HG03521 (cell line): Measurements from ENCODE around the gene OGDH.

ENCODE experiments used
- ATAC-seq: cut with Tn5 transposase; IDR thresholded peaks from one replicate; pipeline ENCODE4 v1.9.1; 2021; ENCODE audit warnings: mild to moderate bottlenecking, moderate library complexity; ENCODE audit not compliant: unreplicated experiment

The OGDH gene

DNA sequence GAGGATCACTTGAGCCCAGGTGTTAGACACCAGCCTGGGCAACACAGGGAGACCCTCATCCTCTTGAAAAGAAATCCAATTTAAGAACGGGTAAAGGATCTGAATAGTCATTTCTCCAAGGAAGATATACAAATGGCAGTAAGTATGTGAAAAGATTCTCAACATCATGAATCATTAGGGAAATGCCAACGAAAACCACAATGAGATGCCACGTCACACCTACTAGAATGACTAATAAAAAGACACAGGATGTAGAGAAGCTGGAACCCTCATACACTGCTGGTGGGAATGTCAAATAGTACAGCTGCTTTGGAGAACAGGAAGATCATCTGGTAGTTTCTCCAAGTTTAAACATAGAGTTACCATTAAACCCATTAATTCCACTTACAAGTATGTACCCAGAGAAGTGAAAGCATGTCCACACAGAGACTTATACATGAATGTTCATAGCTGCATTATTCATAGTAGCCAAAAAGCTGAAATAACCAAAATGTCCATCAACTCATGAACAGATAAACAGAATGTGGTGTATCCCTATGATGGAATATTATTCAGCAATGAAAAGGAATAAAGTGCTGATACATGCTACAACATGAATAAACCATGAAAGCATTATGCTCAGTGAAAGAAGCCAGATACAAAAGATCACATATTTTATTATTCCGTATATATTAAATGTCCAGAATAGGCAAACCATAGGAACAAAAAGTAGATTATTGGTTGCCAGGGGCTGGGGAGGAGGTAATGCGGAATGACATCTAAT, 129.2 kb downstream of the OGDH start:
- ATAC-seq = no peak

DNA sequence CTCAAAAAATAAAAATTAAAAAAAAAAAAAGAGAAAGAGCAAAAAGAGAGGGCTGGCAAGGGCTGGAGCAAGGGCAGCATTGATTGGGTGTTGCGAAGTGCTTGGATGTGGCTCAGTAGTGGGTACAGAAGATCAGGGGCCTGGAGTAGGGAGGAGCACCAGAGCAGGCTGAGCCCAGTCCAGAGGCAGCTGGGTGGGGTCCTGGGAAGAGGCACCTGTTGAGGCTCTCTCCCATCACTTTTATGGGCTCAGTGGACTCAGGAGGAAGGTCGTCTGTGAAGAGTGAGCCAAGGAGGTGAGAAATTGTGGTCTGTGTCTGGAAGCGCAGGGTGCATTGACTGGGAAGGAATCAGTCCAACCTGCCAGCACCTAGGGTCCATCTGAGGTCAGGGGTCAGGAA, 130.5 kb downstream of the OGDH start:
- ATAC-seq = no peak

DNA sequence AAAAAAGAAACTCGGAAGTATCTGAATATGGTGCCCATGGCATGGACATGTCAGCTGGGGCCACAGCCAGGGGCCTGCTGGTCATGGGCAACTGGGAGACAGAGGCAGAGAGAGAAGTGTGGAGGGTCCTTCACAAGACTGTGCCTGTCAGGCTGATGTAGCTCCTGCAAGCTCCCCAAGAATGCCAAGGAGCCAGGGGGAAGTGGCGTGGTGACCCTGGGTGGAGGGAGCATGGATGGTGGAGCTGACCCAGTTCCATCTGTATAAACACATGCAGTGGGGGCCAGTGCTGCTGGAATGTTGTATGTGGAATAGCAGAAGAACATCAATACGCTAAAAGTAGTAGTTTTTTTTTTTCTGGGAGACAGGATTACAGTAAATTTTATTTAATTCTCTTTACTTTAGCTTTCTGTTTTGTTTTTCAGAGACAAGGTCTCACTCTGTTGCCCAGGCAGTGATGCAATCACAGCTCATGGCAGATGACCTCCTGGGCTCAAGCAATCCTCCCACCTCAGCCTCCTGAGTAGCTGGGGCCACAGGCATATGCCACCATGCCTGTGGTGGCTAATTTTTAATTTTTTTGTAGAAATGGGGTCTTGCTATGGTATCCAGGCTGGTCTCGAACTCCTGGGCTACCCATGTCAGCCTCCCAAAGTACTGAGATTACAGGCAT, 131.8 kb downstream of the OGDH start:
- ATAC-seq = no peak

DNA sequence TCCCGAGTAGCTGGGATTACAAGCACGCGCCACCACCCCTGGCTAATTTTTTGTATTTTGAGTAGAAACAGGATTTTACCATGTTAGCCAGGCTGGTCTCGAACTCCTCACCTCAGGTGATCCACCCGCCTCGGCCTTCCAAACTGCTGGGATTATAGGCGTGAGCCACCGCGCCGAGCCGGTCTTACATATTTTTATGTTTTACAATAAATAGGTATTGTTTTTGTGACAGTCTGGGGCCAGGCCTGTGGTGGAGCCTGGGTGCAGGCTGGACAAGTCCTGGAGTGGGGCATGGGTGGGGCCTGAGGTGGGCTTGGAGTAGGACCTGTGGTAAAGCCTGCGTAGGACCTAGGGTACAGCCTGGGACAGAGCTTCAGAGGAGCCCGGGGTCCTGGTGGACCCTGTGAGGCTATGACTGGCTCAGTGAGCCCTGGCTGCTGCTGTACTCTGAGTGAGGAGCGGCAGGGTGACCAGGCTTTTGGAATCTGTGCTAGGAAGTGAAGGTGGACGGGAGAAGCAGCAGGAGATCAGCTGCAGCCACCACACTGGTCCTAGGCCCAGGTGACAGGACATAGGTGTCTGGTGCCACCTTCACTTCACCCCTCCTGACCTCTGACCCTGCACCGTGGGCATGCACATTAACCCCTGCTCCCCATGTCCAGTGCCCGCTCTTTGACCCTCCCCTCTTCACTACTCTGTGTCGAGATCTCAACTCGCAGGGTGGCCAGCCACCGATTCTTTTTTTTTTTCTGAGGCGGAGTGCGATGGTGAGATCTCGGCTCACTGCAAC, 132.6 kb downstream of the OGDH start:
- no peak for ATAC-seq

DNA sequence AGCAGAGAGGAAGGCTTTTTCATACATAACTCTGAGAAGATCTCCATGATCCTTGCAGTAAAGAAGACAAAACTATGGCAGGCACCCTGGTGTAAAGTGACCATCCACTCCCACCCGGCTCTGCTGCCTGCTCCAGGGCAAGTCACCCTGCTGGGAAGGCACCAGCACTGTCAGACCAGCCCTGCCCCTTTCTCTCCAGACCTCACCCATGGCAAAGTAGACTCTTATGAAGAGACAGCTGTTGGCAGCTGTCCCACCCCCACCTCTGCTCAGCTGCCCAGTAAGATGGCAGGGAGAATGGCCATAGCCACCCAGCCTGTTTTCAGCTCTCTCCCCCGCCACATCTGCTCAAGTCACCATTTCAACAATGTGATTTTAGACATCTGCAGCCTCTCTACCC, 133.6 kb downstream of the OGDH start:
- ATAC-seq = no peak

DNA sequence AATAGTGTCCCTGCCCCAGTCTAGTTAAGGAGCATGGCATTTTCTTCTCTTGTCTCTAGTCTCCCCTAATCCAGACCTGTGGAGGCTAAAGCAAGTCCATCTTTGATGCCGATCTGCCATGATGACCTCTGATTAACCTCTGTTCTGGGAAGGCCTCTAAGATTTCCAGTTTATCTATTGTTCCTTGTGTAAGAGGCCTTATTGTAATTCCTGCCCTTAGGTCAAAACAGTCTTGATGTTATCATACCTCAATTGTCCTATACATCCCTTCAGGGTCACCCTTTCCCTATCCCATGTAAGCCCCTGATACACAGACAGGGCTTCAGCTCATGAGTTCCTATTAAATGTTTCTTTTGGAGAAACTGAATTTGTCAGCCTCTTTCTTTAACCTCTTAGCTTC, 137.3 kb downstream of the OGDH start:
- ATAC-seq = no peak

DNA sequence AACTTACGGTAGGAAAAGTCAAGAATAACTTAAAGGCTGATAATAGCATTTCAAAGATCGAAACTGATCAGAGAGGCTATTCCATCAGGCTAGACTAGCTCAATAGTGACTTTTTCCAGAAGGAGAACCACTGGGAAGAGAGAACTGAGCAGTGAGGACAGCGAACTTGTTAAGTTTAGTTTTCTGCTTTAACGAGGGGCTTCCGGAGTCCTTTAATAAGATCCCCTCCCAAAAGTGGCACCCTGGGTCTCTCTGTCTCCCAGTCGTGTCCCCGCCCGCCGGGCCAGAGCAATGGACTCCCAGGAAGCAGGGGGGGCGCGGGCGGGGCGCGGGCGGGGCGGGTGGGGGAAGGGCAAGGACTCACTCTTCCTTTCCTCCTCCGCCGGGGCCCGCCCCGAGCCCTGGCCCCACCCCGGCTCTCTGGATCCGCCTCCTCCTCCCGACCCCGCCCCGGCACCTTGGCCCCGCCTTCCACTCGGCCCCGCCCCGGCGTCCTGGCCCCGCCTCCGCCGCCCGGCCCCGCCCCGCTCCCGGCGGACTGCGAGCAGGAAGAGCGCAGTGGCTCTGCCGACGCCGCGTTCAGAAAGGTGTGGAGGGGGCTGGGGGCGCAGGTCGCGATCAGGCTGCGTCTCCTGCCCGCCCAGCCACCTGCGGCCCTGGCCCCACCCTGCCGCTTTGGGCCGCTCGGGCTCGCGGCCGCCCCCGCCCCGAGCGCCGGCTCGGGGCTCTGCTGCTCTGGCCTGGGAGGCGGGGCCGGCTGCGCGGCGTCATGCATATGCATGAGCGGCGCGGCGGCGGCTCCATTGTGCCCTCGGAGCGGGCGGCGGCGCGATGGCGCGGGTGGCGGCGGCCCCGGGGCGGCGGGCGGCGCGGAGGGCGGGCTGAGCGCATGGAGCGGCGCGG, 141.9 kb downstream of the OGDH start, which contains the start of gene ZMIZ2:
Gene ZMIZ2, plus strand, starts transcription at position 803 of the 903 bp plus-strand sequence. CDS start 7,403 bp downstream, outside the sequence.
- peak; percentile 68 for ATAC-seq

DNA sequence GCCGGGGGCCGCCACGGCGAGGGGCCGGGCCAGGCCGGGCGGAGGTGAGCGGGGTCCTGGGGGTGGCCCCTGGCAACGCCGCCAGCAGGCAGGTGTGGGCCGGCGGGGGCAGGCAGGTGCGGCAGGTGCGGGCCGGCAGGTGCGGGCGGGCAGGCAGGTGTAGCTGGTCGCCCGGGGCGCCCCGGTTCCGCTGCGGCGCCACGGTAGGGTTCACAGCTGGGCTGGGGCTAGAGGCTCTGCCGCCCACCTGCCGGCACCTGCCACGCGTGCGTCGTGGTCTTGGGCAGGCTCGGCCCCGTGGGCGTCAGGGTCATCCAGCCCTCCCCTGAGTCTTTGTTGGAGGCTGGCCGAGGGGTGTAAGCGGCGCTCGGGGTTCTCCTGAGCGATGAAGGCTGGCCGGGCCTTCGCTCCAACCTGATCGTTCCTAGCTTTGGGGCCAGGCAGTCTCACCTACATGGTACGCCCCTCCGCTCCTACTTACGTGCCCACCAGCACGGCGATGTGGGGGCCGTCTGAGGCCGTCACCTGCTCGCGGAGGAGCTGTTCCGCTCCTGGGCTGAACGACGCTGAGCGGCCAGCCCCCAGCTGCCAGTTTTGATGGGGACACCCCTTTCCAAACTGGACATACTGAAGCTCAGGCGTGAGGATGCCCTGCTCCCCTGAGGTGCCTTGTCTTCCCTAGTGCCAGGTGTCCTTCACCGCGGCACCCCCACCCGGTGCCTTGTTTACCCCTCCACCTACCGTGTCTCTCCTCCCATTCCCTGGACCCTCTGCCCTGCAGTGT, 142.7 kb downstream of the OGDH start:
- ATAC-seq = peak; percentile 23

DNA sequence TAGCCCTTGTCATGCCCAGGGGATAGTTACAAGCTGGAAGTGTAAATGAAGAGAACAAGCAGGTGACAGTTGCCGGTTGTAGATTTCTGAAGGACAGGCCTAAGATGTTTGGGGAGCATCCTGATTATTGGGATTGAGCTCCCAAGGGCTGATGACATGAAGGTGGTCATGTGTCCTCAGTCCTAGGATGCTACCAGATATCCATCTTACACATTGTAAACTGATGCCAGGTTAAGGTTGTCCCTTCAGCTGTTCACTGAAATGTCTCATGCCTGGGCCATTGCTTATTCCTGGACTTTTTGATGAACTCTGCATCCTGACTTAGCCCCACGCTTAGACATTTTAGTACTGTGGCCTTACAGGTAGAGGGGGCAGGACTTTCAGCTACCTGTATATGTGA, 143.6 kb downstream of the OGDH start:
- ATAC-seq = no peak

DNA sequence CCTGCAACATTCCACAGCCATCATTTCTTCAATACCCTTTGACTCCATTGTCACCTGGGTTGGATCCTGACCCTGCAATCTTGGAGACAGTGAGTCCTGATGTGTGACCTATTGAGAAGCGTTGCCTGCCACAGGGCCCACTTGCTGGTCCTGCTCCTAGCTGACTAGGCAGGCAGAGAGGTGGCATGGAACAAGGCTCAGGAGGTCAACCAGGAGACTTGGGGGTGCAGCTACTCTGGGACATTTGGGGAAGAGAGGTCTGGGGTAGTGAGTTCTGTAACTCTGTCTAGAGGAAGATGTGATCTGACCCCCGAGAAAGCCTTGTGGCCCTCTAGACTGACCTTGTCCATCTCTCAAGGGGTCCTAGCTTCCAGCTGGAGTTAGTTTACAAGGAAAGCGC, 144.0 kb downstream of the OGDH start:
- no peak for ATAC-seq

DNA sequence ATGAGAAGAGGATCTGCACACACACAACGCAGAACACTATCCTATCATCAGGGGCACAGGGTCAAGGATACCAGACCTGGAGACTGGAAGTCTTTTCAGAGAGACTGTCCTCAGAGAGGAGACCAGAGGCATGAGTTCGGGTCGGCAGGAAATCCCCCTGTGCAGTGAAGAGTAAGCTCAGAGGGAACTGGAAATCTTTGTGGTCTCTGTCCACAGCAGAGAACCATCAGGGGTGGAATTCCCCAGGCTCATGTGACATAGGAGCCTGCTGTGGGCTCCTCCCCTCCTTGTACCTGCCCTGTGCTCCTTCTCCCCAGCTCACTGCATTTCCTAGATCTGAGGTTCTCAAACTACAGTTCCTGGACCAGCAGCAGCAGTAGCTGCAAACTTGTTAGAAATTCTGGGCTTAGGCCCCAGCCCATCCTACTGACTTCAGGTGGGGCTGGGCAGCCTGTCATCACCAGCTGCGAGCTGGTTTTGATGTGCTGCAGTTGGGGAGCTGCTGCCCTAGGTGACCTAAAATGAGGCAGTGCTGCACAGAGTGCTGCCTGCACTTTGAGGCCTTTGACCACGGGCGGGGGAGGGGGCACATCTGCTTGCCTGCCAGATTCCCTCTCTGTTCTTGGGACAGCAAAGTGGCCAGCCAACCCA, 144.6 kb downstream of the OGDH start:
- ATAC-seq = peak; percentile 29

DNA sequence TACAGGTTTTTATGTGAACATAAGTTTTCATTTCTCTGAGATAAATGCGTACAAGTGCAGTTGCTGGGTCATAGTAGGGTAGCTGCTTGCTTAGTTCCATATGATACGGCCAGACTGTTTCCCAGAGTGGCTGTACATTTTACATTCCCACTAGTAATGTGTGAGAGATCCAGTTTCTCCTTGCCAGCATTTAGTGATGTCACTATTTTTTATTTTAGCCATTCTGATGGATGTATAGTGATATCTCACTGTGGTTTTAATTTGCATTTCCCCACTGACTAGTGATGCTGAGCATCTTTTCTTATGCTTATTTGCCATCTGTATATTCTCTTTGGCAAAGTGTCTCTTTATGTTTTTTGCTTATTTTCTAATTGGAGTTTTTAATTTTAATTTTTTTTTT, 146.4 kb downstream of the OGDH start:
- no peak for ATAC-seq

DNA sequence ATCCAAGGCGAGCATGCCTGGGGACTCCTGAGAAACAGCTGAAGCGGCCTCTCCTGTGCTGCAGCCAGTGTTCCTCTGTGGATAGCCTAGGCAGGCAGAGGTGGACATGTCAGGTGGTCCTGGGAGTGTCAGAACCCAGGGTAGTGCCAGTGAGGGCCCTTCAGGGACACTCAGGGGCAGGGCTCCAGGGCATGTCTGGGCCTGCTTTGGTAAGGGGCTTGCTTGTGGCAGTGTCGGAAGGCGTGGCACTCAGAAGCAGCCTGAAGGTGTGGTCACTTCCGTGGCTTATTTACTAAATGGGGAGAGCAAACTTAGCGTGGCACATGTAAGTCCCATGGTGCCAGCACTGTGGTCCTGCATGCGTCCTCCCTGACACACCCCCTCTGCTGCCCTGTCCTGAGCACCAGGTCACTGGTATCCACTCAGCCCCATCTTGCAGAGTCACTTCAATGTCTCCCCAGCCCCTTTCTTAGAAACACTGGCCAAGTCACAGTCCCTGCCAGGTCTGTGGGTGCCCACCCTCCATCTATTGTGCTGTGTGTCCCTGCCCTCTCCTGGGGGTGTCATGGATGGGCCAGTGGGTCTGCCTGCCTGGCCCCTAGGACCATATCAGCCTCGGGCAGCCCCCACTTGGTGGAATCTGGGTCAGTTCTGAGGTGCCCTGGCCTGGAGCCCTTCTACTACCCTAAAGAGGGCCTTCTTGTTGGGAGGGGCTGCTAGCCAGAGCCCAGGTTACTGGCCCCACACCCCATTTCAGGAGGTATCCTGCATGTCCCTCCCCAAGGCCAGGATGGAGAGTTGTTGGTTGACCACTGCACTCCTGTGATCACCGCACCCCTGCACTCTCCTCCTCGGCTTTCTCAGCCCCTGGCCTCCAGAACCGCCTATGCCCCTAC, 148.6 kb downstream of the OGDH start:
- ATAC-seq = no peak

DNA sequence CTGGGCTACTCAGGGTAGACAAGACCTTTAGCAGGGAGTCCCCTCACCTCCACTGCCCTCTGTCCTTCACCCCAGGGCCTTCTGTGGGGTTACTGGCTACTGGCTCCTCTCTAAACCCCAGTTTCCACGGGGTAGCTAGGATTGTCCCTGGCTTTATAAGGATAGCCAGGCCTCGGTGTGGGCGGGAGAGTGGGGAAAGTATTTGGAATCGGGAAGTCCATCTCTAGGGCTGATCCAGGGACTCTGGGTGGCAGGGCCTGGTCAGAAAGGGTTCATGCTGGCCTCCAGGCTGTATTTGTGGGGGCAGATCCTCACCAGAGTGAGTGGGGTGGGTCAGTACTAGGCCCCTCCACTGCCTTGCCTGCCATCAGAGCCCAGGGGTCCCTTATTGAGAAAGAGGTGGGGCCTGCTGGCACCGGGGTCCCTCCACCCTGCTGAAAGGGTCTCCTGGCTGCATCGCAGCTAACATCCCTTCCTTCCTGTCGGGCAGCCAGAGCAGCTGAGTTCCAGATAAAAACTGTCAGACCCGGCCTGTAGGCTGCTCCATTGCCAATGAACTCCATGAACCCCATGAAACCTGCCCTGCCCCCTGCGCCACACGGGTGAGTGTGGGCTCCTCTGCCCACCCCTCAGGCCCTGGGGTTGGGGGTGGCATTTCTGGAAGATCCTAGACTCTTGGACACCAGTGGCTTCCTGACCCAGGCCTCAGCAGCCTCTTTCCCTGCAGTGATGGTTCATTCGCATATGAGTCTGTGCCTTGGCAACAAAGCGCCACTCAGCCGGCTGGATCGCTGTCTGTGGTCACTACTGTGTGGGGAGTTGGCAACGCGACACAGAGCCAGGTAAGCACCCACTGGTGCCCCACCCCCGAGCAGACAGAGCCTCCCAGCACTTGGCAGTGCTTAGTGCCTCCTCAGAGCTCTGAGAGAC, 149.5 kb downstream of the OGDH start:
- no peak for ATAC-seq

DNA sequence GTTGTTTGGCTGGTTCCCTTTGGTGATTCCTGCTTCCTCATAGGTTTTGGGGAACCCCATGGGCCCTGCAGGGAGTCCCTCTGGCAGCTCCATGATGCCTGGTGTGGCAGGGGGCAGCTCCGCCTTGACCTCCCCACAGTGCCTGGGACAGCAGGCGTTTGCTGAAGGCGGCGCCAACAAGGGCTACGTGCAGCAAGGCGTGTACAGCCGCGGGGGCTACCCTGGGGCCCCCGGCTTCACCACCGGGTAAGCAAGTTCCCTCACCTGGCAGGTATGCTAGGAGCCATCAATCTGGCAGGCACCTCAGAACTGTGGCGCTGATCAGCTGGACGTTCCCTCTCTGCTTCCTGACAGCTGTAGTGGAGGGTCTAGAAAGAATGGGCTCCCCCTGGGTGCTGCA, 150.5 kb downstream of the OGDH start:
- no peak for ATAC-seq

DNA sequence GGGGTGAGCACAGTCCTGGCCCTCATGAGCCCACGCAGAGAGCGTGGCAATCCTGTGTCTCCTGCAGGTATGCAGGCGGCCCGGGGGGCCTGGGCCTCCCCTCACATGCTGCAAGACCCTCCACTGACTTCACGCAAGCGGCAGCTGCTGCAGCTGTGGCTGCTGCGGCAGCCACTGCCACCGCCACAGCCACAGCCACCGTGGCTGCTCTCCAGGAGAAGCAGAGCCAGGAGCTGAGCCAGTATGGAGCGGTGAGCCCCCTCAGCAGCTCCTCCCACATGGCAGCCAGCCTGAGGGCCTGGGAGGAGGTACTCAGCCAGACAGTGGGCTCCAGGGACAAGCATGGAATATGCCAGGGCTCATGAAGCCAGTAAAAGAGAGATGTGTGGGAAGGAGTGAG, 150.9 kb downstream of the OGDH start:
- ATAC-seq = no peak

DNA sequence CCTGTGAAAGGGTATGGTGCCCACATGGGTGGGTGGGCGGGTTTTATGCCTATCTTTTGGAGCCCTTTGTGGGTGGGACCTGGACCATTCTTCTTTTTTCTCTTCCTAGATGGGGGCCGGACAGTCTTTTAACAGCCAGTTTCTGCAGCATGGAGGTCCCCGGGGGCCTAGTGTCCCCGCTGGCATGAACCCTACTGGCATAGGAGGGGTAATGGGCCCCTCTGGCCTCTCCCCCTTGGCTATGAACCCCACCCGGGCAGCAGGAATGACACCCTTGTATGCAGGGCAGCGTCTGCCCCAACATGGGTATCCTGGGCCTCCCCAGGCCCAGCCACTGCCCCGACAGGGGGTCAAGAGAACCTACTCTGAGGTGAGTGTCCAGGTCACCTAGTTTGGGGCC, 151.3 kb downstream of the OGDH start:
- no peak for ATAC-seq
